ENCODE data around the gene ERG28. TPM values are rescaled to one million over a fixed set of nuclear protein-coding genes. Genes with fewer than 3 reads are reported as not detected.

ERG28 gene
- total and polyA plus RNA-seq, 2 of the 13 experiments (the other 11 are each of a cell fraction or from before 2014, with no cell fraction given) = 27.3 to 32.3 TPM

DNA sequence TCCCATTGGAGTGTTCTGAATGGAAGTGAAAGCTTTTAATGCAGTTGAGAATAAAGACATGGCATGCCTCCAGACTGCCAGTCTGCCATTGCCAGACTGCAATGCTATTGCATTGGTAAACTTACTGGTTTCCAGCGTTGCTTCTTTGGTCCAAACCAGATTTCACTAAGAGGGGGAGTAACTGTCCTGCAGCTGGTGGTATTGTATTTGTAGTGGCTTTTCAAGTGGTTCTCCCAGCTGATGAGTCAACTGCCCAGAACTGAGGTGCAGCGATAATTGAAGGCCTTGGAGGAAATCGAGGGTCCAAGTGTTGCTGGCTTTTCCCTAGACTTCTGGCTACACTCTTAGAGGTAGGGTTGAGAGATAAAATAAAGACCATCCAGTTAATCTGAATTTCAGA, 31.9 kb downstream of the ERG28 start:
- ATAC-seq = no peak
- Histone ChIP-seq H3K27me3 (ENCODE audit: control insufficient read depth in 1 of 2, insufficient read depth in 2 of 2, low read length in 2 of 2) (no peaks in the 10 kb centered on the region), H3K4me2 (ENCODE audit: low read depth, low read length) (no peak overlapping the region), H3K9ac (ENCODE audit: insufficient read depth, low read depth, low read length) (no peak overlapping the region), H3K9me3 (ENCODE audit: low read length) (no peaks in the 10 kb centered on the region), H3K79me2 (ENCODE audit: insufficient read depth, low read length) (no peaks in the 10 kb centered on the region), H2AFZ (ENCODE audit: low read length) (no peak overlapping the region), H4K20me1 (ENCODE audit: insufficient read depth, low read length) (no peaks in the 10 kb centered on the region), H3K4me3 (replicated peaks in 1 of 3; ENCODE audit: insufficient read depth in 1 of 3, low read depth in 2 of 3, low read length in 3 of 3) (no peak overlapping the region), H3K36me3 (replicated peaks in 1 of 2; ENCODE audit: control insufficient read depth in 1 of 2, insufficient read depth in 2 of 2, low read length in 2 of 2) (no peaks in the 10 kb centered on the region; a peak in 1 of 5 replicates), H3K4me1 (ENCODE audit: insufficient read depth, low read length) (peaks cover 65% of the 10 kb centered on the region), H3K27ac (ENCODE audit: extremely low read length, insufficient read depth, low read length) (no peak overlapping the region)
- DNase-seq (ENCODE audit: low spot score) = no peak
- WGBS (ENCODE audit: low lambda C conversion rate) = 96% methylated on average over 3 of the region's 3 CpGs
- TF ChIP-seq GTF3A (CRISPR knock-in tag; conservative IDR thresholded peaks at IDR 0.05) (no peak), TEAD2 (CRISPR knock-in tag; IDR thresholded peaks at IDR 0.05) (no peak), BORCS8-MEF2B (CRISPR knock-in tag; IDR thresholded peaks at IDR 0.05) (no peak), SNAI1 (CRISPR knock-in tag; IDR thresholded peaks at IDR 0.05; ENCODE audit: borderline replicate concordance) (no peak), ZNF251 (CRISPR knock-in tag; IDR thresholded peaks at IDR 0.05) (no peak), CBFB (CRISPR knock-in tag; IDR thresholded peaks at IDR 0.05) (no peak), SMARCE1 (IDR thresholded peaks at IDR 0.05; ENCODE audit: borderline replicate concordance) (no peak), NCOA2 (CRISPR knock-in tag; IDR thresholded peaks at IDR 0.05) (no peak), ZNF484 (CRISPR knock-in tag; IDR thresholded peaks at IDR 0.05; ENCODE audit: borderline replicate concordance, low read depth) (no peak), ZFP82 (CRISPR knock-in tag; IDR thresholded peaks at IDR 0.05; ENCODE audit: borderline replicate concordance) (no peak), ZNF720 (CRISPR knock-in tag; IDR thresholded peaks at IDR 0.05) (no peak), ZBTB42 (CRISPR knock-in tag; IDR thresholded peaks at IDR 0.05) (no peak), ZMYM4 (CRISPR knock-in tag; IDR thresholded peaks at IDR 0.05) (no peak)
- TF ChIP-seq, protein P1, sequence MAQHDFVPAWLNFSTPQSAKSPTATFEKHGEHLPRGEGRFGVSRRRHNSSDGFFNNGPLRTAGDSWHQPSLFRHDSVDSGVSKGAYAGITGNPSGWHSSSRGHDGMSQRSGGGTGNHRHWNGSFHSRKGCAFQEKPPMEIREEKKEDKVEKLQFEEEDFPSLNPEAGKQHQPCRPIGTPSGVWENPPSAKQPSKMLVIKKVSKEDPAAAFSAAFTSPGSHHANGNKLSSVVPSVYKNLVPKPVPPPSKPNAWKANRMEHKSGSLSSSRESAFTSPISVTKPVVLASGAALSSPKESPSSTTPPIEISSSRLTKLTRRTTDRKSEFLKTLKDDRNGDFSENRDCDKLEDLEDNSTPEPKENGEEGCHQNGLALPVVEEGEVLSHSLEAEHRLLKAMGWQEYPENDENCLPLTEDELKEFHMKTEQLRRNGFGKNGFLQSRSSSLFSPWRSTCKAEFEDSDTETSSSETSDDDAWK (CRISPR knock-in tag; IDR thresholded peaks at IDR 0.05) = no peak
- TF ChIP-seq, protein P2, sequence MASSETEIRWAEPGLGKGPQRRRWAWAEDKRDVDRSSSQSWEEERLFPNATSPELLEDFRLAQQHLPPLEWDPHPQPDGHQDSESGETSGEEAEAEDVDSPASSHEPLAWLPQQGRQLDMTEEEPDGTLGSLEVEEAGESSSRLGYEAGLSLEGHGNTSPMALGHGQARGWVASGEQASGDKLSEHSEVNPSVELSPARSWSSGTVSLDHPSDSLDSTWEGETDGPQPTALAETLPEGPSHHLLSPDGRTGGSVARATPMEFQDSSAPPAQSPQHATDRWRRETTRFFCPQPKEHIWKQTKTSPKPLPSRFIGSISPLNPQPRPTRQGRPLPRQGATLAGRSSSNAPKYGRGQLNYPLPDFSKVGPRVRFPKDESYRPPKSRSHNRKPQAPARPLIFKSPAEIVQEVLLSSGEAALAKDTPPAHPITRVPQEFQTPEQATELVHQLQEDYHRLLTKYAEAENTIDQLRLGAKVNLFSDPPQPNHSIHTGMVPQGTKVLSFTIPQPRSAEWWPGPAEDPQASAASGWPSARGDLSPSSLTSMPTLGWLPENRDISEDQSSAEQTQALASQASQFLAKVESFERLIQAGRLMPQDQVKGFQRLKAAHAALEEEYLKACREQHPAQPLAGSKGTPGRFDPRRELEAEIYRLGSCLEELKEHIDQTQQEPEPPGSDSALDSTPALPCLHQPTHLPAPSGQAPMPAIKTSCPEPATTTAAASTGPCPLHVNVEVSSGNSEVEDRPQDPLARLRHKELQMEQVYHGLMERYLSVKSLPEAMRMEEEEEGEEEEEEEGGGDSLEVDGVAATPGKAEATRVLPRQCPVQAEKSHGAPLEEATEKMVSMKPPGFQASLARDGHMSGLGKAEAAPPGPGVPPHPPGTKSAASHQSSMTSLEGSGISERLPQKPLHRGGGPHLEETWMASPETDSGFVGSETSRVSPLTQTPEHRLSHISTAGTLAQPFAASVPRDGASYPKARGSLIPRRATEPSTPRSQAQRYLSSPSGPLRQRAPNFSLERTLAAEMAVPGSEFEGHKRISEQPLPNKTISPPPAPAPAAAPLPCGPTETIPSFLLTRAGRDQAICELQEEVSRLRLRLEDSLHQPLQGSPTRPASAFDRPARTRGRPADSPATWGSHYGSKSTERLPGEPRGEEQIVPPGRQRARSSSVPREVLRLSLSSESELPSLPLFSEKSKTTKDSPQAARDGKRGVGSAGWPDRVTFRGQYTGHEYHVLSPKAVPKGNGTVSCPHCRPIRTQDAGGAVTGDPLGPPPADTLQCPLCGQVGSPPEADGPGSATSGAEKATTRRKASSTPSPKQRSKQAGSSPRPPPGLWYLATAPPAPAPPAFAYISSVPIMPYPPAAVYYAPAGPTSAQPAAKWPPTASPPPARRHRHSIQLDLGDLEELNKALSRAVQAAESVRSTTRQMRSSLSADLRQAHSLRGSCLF (CRISPR knock-in tag; IDR thresholded peaks at IDR 0.05; ENCODE audit: borderline replicate concordance) = no peak
- TF ChIP-seq, protein P3, sequence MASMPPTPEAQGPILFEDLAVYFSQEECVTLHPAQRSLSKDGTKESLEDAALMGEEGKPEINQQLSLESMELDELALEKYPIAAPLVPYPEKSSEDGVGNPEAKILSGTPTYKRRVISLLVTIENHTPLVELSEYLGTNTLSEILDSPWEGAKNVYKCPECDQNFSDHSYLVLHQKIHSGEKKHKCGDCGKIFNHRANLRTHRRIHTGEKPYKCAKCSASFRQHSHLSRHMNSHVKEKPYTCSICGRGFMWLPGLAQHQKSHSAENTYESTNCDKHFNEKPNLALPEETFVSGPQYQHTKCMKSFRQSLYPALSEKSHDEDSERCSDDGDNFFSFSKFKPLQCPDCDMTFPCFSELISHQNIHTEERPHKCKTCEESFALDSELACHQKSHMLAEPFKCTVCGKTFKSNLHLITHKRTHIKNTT (CRISPR knock-in tag; IDR thresholded peaks at IDR 0.05) = no peak
- TF ChIP-seq, protein P4, sequence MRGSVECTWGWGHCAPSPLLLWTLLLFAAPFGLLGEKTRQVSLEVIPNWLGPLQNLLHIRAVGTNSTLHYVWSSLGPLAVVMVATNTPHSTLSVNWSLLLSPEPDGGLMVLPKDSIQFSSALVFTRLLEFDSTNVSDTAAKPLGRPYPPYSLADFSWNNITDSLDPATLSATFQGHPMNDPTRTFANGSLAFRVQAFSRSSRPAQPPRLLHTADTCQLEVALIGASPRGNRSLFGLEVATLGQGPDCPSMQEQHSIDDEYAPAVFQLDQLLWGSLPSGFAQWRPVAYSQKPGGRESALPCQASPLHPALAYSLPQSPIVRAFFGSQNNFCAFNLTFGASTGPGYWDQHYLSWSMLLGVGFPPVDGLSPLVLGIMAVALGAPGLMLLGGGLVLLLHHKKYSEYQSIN (CRISPR knock-in tag; IDR thresholded peaks at IDR 0.05; ENCODE audit: borderline replicate concordance) = no peak
- BruUV-seq (replicated peaks) = no TSS peak
- intact Hi-C loops (cut with micrococcal nuclease; ENCODE audit: unreplicated experiment) (no loop called here), in situ Hi-C loops (cut with HindIII; ENCODE audit: extremely low pct_ligation_motif_present, low pct_unique_long_range_greater_than_20kb) (no loop called here)
- ChIA-PET POLR2A (no interaction called here), CTCF (ENCODE audit: low intra/inter-chr PET ratio, low total read pairs) (no interaction called here)
- FAIRE-seq = no peak

Data from HepG2 (cell line).